HepG2 (cell line): Measurements from ENCODE around the gene MRPL14. TPM values are rescaled to one million over a fixed set of nuclear protein-coding genes. Genes with fewer than 3 reads are reported as not detected.

Experiments
- AGO2 ChIP-seq: fragments of 200-400 bp; formaldehyde crosslinking; optimal IDR thresholded peaks from 2 replicates; pipeline ENCODE3; 2017; ENCODE audit warnings: mild to moderate bottlenecking, low read depth, low read length, moderate library complexity
- ATF7-NPFF ChIP-seq: sonication (generic); formaldehyde crosslinking; IDR thresholded peaks from 2 replicates; pipeline ENCODE4 v1.8.1; 2023; ENCODE audit warnings: mild to moderate bottlenecking, low read depth, missing genetic modification reagents, moderate library complexity
- ESRRA ChIP-seq: sonication (generic); formaldehyde crosslinking; IDR thresholded peaks from 2 replicates; pipeline ENCODE4 v1.5.1; 2020; ENCODE audit warnings: mild to moderate bottlenecking, low read depth, missing genetic modification reagents
- ETV6 ChIP-seq: sonication (generic); formaldehyde crosslinking; conservative IDR thresholded peaks from 2 replicates; pipeline ENCODE4 v1.4.0; 2020; ENCODE audit warnings: missing genetic modification reagents
- IKZF5 ChIP-seq: IDR thresholded peaks from 2 replicates; pipeline ENCODE4 v1.6.1; 2018; ENCODE audit warnings: missing genetic modification reagents, mild to moderate bottlenecking, missing compliant biosample characterization
- ISX ChIP-seq: sonication (generic); formaldehyde crosslinking; conservative IDR thresholded peaks from 2 replicates; pipeline ENCODE4 v1.5.0; 2020; ENCODE audit warnings: missing genetic modification reagents
- MIXL1 ChIP-seq: IDR thresholded peaks from 2 replicates; pipeline ENCODE4 v1.6.1; 2016
- PATZ1 ChIP-seq: sonication (generic); formaldehyde crosslinking; IDR thresholded peaks from 2 replicates; pipeline ENCODE4 v1.4.0; 2020; ENCODE audit warnings: missing genetic modification reagents
- PRMT3 ChIP-seq: sonication (generic); formaldehyde crosslinking; IDR thresholded peaks from 2 replicates; pipeline ENCODE4 v1.8.1; 2022; ENCODE audit warnings: low read depth, mild to moderate bottlenecking, moderate library complexity, missing genetic modification reagents, borderline replicate concordance
- RCOR2 ChIP-seq: IDR thresholded peaks from 2 replicates; pipeline ENCODE4 v1.6.1; 2016; ENCODE audit warnings: missing biosample characterization, missing genetic modification reagents
- SNAPC4 ChIP-seq: sonication (generic); formaldehyde crosslinking; IDR thresholded peaks from 2 replicates; pipeline ENCODE4 v1.4.0; 2020; ENCODE audit warnings: mild to moderate bottlenecking, missing genetic modification reagents
- SPEN ChIP-seq: sonication (generic); formaldehyde crosslinking; IDR thresholded peaks from 2 replicates; pipeline ENCODE4 v1.5.1; 2020; ENCODE audit warnings: low read depth, mild to moderate bottlenecking, missing genetic modification reagents
- TEAD2 ChIP-seq: sonication (generic); formaldehyde crosslinking; IDR thresholded peaks from 2 replicates; pipeline ENCODE4 v1.9.0; 2021; ENCODE audit warnings: missing genetic modification reagents
- U2AF2 ChIP-seq: fragments of 200-400 bp; formaldehyde crosslinking; IDR thresholded peaks from 2 replicates; pipeline ENCODE4 v1.6.1; 2017; ENCODE audit warnings: low read depth, mild to moderate bottlenecking, low read length
- ZBTB7A ChIP-seq: sonication (generic); formaldehyde crosslinking; IDR thresholded peaks from 2 replicates; pipeline ENCODE4 v1.8.0; 2022; ENCODE audit warnings: mild to moderate bottlenecking, missing genetic modification reagents
- ZFP36 ChIP-seq: fragments of 150-350 bp; IDR thresholded peaks from 2 replicates; pipeline ENCODE4 v1.6.1; 2018; ENCODE audit warnings: borderline replicate concordance, low read length, low read depth; ENCODE audit not compliant: partially characterized antibody
- ZMYM3 ChIP-seq: sonication (generic); formaldehyde crosslinking; IDR thresholded peaks from 2 replicates; pipeline ENCODE4 v1.5.1; 2020; ENCODE audit warnings: mild to moderate bottlenecking, missing genetic modification reagents
- ZNF639 ChIP-seq: conservative IDR thresholded peaks from 2 replicates; pipeline ENCODE4 v1.6.1; 2018; ENCODE audit warnings: missing genetic modification reagents
- ZNF83 ChIP-seq: sonication (generic); formaldehyde crosslinking; IDR thresholded peaks from 2 replicates; pipeline ENCODE4 v1.4.0; 2020; ENCODE audit warnings: missing genetic modification reagents, mild to moderate bottlenecking, borderline replicate concordance
- polyA plus RNA-seq, 8 experiments: library from polyadenylated mRNA; depleted of rRNA in 3 of 8; stranded (reverse) in 7 of 8; unstranded in 1 of 8; fragments of >200 nt; fragmentation: Illumina TruSeq in 4 of 8; extraction: Trizol in 4 of 8; gene quantifications; 2 replicates each; pipeline versions ENCODE4 v1.2.1 to v1.2.3, GENCODE V29; 2011 to 2016; ENCODE audit warnings: low read depth in 4 of 8, missing spikeins in 1 of 8, mixed read lengths in 1 of 8; ENCODE audit not compliant: insufficient read depth in 1 of 8
- total RNA-seq, 5 experiments: library from RNA; depleted of rRNA; stranded (reverse); fragments of >200 nt; fragmentation: Illumina TruSeq; extraction: Trizol; gene quantifications; 2 replicates each; pipeline ENCODE4 v1.2.3, GENCODE V29; 2016; ENCODE audit warnings: low read depth in 1 of 5

MRPL14 gene
- total and polyA plus RNA-seq, 2 of the 13 experiments (the other 11 are each of a cell fraction or from before 2014, with no cell fraction given) = 157 to 178 TPM

GRCh38 chr6:44156494-44157151 lies 29.4 kb upstream of the MRPL14 start (continued):
- TF ChIP-seq ZFP36 = no peak
- no peak for TF ChIP-seq ETV6 (CRISPR knock-in tag)
- no peak for TF ChIP-seq AGO2
- peak; percentile 61; the same call in 1 of the 2 replicates for TF ChIP-seq ZNF639 (CRISPR knock-in tag)
- peak; percentile 91 for TF ChIP-seq ZMYM3
- TF ChIP-seq TEAD2 (CRISPR knock-in tag) = no peak
- TF ChIP-seq MIXL1 (CRISPR knock-in tag) = peak; percentile 68; the same call in 1 of the 2 replicates
- peak; percentile 53 for TF ChIP-seq ESRRA
- TF ChIP-seq IKZF5 (CRISPR knock-in tag) = peak; percentile 92
- TF ChIP-seq SNAPC4 = 0 out of 2 replicates have a peak, but pooled peaks have one; percentile 5
- peak; percentile 74 for TF ChIP-seq PATZ1 (CRISPR knock-in tag)
- no peak for TF ChIP-seq ISX (CRISPR knock-in tag)
- TF ChIP-seq U2AF2 = 0 out of 2 replicates have a peak, but pooled peaks have one; percentile 33
- TF ChIP-seq ATF7-NPFF (CRISPR knock-in tag) = peak; percentile 91
- peak; percentile 89; the same call in 1 of the 2 replicates for TF ChIP-seq PRMT3 (CRISPR knock-in tag)
- no peak for TF ChIP-seq ZNF83 (CRISPR knock-in tag)
- peak; percentile 80 for TF ChIP-seq SPEN (CRISPR knock-in tag)
- peak; percentile 75 for TF ChIP-seq RCOR2 (CRISPR knock-in tag)
- TF ChIP-seq ZBTB7A (CRISPR knock-in tag) = 0 out of 2 replicates have a peak, but pooled peaks have one; percentile 76
